Upper lobe of left lung (tissue), 4 donors: Measurements from ENCODE around the gene MT2A.

ENCODE experiments used
- CTCF ChIP-seq, 6 experiments: fragments of 450-650 bp in 4 of 6; fragments of 200-600 bp in 2 of 6; sonication (generic) in 2 of 6; IDR thresholded peaks; one replicate each; pipeline ENCODE4 v1.5.1; 2016 to 2019; ENCODE audit warnings: antibody characterized with exemption in 6 of 6
- EP300 ChIP-seq, 4 donors: sonication (generic); formaldehyde crosslinking; IDR thresholded peaks; one replicate each; pipeline ENCODE4 v1.5.1; 2017; ENCODE audit warnings: antibody characterized with exemption in 4 of 4, control low read depth in 2 of 4
- POLR2A ChIP-seq, 4 donors: fragments of 450-650 bp; IDR thresholded peaks; one replicate each; pipeline ENCODE4 v1.5.1; 2016 to 2017; ENCODE audit warnings: antibody characterized with exemption in 4 of 4, mild to moderate bottlenecking in 2 of 4

- no peak for TF ChIP-seq CTCF (IDR thresholded peaks at IDR 0.05)
- TF ChIP-seq EP300 (IDR thresholded peaks at IDR 0.05), result no peak
- no peak for TF ChIP-seq POLR2A (IDR thresholded peaks at IDR 0.05)
Observed at GRCh38 chr16:56649820-56650219, 41.4 kb downstream of the MT2A start.
